HUES48 (cell line): Measurements from ENCODE around the gene RBPJ.

Source experiments
- H3K27ac ChIP-seq: one replicate; pipeline ENCODE4 v1.7.0; 2013; ENCODE audit warnings: low read depth, low read length, inconsistent platforms
- H3K27me3 ChIP-seq: 2 replicates; pipeline ENCODE4 v1.6.1; 2013; ENCODE audit warnings: mild to moderate bottlenecking, low read length; ENCODE audit not compliant: control insufficient read depth, insufficient read depth
- H3K36me3 ChIP-seq: 2 replicates; pipeline ENCODE4 v1.6.1; 2013; ENCODE audit warnings: low read length; ENCODE audit not compliant: control insufficient read depth, insufficient read depth
- H3K4me1 ChIP-seq: 2 replicates; pipeline ENCODE4 v1.6.1; 2013; ENCODE audit warnings: mild to moderate bottlenecking, low read length; ENCODE audit not compliant: control insufficient read depth, insufficient read depth
- H3K4me3 ChIP-seq: 2 replicates; pipeline ENCODE4 v1.5.1; 2013; ENCODE audit warnings: mild to moderate bottlenecking, low read depth, low read length
- H3K9ac ChIP-seq: 2 replicates; pipeline ENCODE4 v1.6.1; 2013; ENCODE audit warnings: mild to moderate bottlenecking, low read depth, low read length, moderate library complexity
- H3K9me3 ChIP-seq: 2 replicates; pipeline ENCODE4 v1.6.1; 2013; ENCODE audit warnings: low read length; ENCODE audit not compliant: control insufficient read depth, insufficient read depth

RBPJ gene

DNA sequence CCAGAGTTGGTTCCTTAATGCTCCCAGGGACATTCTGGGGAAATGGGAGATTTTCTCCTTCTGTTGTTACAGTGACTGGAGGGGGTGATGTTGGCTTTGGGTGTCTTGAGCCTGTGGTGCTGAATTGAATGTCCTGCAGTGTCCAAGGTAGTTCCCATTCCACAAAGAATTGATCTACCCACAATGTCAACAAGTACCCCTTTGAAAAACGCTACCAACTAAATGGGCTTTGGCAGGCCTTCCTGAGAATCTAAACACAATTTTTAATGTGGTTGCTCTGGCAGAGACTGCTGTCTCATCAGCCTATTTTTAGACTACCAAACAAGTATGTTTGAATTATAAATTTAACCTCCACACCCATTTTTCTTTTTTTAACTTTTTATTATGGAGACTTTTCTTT is 100.1 kb downstream of the RBPJ start:
- peak overlapping the region; percentile 73 for H3K27ac ChIP-seq
- H3K9ac ChIP-seq = no peak overlapping the region
- H3K4me3 ChIP-seq = no peak overlapping the region
- peaks cover 61% of the 10 kb centered on the region for H3K36me3 ChIP-seq
- H3K9me3 ChIP-seq = no peaks in the 10 kb centered on the region
- H3K4me1 ChIP-seq = peaks cover 45% of the 10 kb centered on the region
- no peaks in the 10 kb centered on the region for H3K27me3 ChIP-seq

DNA sequence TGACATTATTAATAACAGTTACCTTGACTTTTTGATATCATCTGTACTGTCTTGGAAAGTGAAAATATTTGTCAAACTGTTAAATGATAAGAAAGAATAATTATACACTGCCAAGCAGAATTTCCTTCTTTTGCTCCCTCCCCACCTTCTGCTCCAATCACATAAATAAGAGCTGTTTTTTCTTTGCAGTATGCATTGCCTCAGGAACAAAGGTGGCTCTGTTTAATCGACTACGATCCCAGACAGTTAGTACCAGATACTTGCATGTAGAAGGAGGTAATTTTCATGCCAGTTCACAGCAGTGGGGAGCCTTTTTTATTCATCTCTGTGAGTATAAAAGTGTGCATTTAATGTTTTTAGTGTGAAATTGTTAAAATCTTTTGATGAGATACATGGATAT is 103.3 kb downstream of the RBPJ start:
- peaks cover 77% of the 10 kb centered on the region for H3K36me3 ChIP-seq
- no peak overlapping the region for H3K4me3 ChIP-seq
- H3K27ac ChIP-seq = no peak overlapping the region

DNA sequence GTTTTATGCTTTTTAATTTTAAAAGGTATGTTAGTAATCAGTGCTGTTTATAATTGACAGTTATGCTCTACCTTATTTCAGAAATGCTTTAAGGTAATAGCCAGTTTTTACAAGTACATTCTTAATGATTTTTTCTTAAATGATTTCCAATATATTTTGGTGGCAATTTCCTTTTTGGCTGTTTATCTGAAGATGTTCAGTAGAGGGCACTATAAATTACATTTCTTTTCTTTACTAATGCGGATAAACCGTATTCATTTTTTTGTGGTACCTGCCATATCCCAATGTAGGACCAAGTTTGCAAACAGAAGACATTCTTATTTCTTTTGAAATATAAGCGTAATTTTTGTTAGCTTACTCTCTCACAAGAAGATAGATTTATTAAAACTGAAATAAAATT is 104.0 kb downstream of the RBPJ start:
- Histone ChIP-seq H3K4me1 (peaks cover 40% of the 10 kb centered on the region), H3K9ac (no peak overlapping the region), H3K36me3 (peaks cover 84% of the 10 kb centered on the region), H3K9me3 (no peaks in the 10 kb centered on the region), H3K4me3 (no peak overlapping the region), H3K27ac (no peak overlapping the region), H3K27me3 (no peaks in the 10 kb centered on the region)

More for the DNA sequence above, 103.3 kb downstream of the RBPJ start:
- Histone ChIP-seq H3K9ac (no peak overlapping the region), H3K4me1 (peaks cover 45% of the 10 kb centered on the region), H3K9me3 (no peaks in the 10 kb centered on the region), H3K27me3 (no peaks in the 10 kb centered on the region)

DNA sequence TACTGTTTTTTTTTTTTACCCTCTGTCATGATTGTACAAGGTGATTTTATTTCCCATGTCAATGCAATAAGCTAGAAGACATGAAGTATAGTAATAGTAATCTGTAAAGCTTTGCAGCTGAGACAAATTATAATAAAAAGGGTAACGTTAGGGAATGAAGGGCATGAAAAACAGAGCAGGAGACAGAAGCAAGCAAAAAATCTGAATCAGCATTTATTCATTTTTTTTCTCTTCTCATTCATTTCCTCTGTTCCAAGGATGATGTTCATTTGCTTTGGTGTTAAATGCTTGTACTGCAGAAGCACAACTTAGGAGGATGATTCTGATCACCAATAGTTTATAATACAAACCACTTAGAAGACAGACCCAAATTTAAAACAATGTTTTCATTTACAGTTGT is 105.1 kb downstream of the RBPJ start:
- Histone ChIP-seq H3K9me3 (no peaks in the 10 kb centered on the region), H3K27me3 (no peaks in the 10 kb centered on the region), H3K36me3 (peaks cover 90% of the 10 kb centered on the region), H3K9ac (no peak overlapping the region), H3K4me1 (peaks cover 30% of the 10 kb centered on the region), H3K4me3 (no peak overlapping the region), H3K27ac (no peak overlapping the region)

DNA sequence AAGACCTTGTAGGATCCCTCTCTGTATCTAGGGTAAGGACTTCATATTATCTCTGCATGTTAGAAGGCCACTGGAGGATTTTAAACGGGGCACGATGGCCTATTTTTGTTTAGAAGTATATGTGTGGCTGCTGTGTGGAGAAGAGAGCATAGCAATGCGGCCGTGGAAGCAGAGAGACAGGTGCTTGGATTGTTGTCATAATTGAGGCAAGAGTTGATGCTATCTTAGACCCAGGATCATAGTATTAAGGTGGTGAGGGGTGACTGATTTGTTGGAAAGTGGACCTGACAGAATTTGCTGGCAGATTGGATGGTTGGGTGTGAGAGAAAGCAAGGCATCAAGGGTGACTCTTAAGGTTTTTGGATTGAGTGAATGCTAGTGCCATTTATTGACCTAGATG is 106.1 kb downstream of the RBPJ start:
- Histone ChIP-seq H3K27ac (no peak overlapping the region), H3K9ac (no peak overlapping the region), H3K9me3 (no peaks in the 10 kb centered on the region), H3K36me3 (peaks cover 94% of the 10 kb centered on the region), H3K27me3 (no peaks in the 10 kb centered on the region), H3K4me1 (peaks cover 22% of the 10 kb centered on the region), H3K4me3 (no peak overlapping the region)

DNA sequence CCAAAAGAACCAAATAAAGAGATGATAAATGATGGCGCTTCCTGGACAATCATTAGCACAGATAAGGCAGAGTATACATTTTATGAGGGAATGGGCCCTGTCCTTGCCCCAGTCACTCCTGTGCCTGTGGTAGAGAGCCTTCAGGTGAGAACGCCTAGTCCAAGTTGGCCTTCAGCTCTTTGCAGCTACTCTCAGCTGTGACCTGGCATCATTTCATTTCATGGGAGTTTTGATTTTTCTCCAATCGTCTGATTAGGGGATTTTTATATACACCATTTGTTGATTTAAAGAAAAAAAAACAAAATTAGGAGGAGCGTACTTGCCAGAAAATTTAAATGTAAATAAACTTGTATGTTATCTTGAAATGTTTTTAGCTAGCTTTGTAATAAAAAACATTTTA is 109.1 kb downstream of the RBPJ start:
- Histone ChIP-seq H3K27me3 (no peaks in the 10 kb centered on the region), H3K27ac (no peak overlapping the region), H3K4me3 (no peak overlapping the region), H3K9me3 (no peaks in the 10 kb centered on the region), H3K4me1 (no peaks in the 10 kb centered on the region), H3K36me3 (peaks cover 100% of the 10 kb centered on the region), H3K9ac (no peak overlapping the region)

DNA sequence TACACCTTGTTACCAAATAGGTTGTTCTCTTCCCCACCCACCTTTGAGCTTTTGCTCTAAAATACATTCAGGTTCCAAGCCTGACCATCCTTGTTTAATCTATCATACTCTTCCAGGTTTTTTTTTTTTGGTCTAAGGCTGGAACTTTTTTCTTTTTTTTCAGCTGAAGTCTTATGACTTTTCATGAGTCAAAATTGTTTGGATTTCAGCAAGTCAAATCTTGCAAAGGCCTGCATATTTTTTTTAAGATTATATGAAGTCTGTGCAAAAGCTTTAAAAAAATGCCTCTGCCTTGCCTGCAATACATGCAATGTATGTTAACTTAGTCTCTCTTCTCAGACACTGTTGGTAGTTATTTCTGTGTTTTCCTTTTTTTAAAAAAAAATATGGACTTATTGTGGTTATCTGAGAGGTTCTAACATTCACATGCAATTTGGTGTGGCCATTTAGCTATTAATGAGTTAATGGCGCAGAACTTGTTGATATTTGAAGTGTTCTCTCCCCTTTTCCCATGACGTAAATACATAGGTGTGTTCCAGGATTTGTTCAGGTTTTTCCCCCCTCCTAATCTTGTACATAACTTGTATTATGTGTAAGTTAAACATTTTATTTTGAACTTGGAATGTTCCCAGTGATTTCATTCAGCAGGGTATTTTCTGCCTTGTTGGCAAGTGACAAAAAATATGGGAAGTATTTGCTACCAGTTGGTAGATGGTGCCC is 110.8 kb downstream of the RBPJ start:
- H3K36me3 ChIP-seq = peaks cover 99% of the 10 kb centered on the region
- no peaks in the 10 kb centered on the region for H3K27me3 ChIP-seq
- no peak overlapping the region for H3K4me3 ChIP-seq
- no peak overlapping the region for H3K27ac ChIP-seq
- H3K9ac ChIP-seq = no peak overlapping the region
- H3K9me3 ChIP-seq = no peaks in the 10 kb centered on the region
- H3K4me1 ChIP-seq = no peaks in the 10 kb centered on the region

DNA sequence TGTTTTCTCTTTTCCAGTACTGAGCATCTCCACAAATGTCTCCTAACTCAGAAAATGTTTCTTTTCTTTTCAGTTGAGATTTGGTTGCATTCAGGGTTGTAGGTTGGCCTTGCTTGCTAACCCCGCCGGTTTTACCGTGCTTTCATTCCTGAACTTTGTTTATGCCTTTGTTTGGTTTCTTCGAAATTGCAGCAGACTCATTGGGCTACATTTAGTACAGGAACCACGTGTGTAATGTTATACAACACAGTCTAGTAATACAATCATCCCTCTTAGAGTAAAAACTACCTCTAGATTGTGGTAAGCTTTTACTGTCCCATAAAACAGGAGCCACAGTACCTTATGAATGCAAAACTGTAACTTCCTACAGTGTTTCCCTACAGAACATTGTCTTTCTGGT is 111.6 kb downstream of the RBPJ start:
- Histone ChIP-seq H3K4me1 (no peaks in the 10 kb centered on the region), H3K36me3 (peaks cover 99% of the 10 kb centered on the region), H3K4me3 (no peak overlapping the region), H3K27ac (no peak overlapping the region), H3K27me3 (no peaks in the 10 kb centered on the region), H3K9ac (no peak overlapping the region), H3K9me3 (no peaks in the 10 kb centered on the region)

DNA sequence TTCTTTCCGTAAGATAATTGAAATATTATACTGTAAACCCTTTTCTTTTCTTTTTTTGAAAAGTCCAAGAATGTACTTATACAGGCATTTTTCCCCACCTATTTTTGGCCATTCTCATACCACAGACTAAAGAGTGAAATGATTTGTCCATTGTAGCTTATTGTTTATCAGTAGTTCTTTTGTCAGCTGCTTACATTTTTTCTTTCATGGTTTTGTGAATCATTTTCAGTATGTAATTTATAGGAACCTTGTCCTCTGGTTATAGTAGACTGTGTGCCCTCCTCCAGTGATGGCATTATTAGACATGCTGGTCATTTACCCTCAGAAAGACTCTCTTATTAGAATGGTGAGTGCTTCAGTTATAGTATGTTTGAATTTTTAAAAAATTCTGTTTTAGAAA is 112.7 kb downstream of the RBPJ start:
- peaks cover 98% of the 10 kb centered on the region for H3K36me3 ChIP-seq
- no peaks in the 10 kb centered on the region for H3K4me1 ChIP-seq
- no peaks in the 10 kb centered on the region for H3K27me3 ChIP-seq
- H3K9me3 ChIP-seq = no peaks in the 10 kb centered on the region
- no peak overlapping the region for H3K4me3 ChIP-seq
- H3K27ac ChIP-seq = no peak overlapping the region
- H3K9ac ChIP-seq = no peak overlapping the region

DNA sequence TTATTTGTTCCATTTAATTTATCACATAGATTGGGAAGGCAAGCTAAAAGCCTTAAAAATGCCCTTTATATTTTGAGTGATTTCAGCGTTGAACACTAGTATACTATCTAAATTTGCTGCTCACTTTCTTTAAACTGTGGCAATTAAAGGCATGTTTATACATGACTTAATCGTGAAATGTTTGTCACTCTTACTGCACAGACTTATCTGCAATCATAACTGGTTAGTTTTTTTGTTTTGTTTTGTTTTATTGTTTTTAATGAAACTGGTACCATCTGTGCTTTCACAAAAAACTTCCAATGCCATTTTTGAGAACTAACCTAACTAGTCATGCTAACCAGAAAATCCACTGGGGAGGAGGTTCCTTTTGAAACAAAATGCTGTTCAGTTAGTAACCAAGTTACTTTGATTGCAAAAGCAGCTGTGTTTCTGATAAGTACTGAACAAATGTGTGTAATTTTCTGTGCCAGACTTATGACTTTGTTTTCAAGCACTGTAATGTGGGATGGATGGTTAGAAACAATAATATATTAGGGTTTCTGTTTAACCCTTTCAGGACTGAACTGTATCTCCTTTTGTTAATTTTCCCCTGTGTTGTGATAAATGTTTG is 113.3 kb downstream of the RBPJ start:
- Histone ChIP-seq H3K27me3 (no peaks in the 10 kb centered on the region), H3K4me1 (no peaks in the 10 kb centered on the region), H3K36me3 (peaks cover 92% of the 10 kb centered on the region), H3K9ac (no peak overlapping the region), H3K27ac (no peak overlapping the region), H3K4me3 (no peak overlapping the region), H3K9me3 (no peaks in the 10 kb centered on the region)

DNA sequence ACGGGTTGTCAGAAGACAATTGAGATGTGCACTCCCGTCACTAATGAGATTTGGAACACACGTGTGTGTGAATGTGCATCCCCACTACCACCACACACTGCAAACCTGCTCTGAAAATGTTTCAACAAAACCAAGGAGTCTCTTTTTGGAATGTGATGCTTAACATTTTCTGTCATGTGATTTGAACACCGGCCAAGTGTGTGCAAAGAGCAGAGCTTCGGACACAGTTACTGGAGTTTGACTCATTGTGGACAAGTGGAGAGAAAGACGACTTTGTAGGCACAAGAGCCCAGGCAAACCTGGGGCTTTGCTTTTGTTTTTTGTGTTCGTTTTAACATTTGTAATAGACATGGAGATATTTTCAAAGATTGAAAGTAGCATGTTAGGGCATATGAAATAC is 120.3 kb downstream of the RBPJ start:
- Histone ChIP-seq H3K9ac (no peak overlapping the region), H3K4me1 (no peaks in the 10 kb centered on the region), H3K27ac (no peak overlapping the region), H3K9me3 (no peaks in the 10 kb centered on the region), H3K27me3 (no peaks in the 10 kb centered on the region), H3K36me3 (peaks cover 23% of the 10 kb centered on the region), H3K4me3 (no peak overlapping the region)
